GM12865 (cell line): ENCODE results near the gene TATDN3.
A peak's percentile ranks its signal among the peaks of the same experiment; 100 is the strongest.

Experiments used
- DNase-seq: peaks from one replicate; pipeline ENCODE4 v3.0.0; 2010; ENCODE audit warnings: low read depth
- H3K4me3 ChIP-seq: 2 replicates; pipeline ENCODE4 v1.5.1; 2011; ENCODE audit warnings: mild to moderate bottlenecking, low read depth, low read length, control low read depth
- TF ChIP-seq, protein P1 (sequence below): IDR thresholded peaks from 2 replicates; pipeline ENCODE4 v1.5.1; 2011; ENCODE audit warnings: low read length, control low read depth, low read depth, inconsistent platforms; ENCODE audit not compliant: insufficient read depth; ENCODE audit errors: missing control alignments

TATDN3 gene, protein sequence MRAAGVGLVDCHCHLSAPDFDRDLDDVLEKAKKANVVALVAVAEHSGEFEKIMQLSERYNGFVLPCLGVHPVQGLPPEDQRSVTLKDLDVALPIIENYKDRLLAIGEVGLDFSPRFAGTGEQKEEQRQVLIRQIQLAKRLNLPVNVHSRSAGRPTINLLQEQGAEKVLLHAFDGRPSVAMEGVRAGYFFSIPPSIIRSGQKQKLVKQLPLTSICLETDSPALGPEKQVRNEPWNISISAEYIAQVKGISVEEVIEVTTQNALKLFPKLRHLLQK

DNA sequence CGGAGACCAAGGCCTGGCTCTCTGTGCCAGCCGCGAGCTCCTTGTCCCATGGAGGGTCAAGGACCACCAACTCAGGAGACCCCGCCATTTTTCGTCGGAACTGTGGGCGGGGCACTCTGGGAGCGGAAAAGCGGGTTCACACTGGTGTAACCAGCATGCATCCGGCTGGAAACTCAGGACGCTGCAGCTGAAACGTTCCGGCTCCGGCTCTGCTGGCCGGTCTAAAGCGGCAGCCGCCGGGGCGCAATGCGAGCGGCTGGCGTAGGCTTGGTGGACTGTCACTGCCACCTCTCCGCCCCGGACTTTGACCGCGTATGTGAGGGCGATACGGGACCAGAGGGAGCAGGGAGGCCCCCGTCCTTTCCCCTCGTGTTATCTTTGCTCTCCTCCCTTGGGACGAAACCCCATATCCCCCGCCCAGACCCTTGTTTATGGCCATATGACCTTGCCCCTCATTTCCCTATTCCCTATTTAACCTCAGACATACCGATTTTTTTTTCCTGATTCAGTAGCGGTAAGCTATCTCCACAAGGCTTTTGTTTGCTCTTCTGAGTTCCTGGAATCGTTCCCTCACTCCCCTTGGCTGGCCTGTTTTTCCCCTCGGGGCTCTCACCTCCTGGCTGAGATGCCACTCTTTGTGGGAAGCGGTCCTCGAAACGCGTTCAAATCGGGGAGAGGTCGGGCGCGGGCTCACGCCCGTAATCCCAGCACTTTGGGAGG, at the start of gene TATDN3, which contains the start of gene NSL1:
Gene TATDN3 (plus strand): TSS at position 219 of the 720 bp plus-strand sequence. CDS start 28 bp downstream, at position 247.
Gene NSL1 (minus strand): TSS at position 102 of the 720 bp plus-strand sequence. CDS start 14 bp downstream, at position 88.
- TF ChIP-seq, protein P1, sequence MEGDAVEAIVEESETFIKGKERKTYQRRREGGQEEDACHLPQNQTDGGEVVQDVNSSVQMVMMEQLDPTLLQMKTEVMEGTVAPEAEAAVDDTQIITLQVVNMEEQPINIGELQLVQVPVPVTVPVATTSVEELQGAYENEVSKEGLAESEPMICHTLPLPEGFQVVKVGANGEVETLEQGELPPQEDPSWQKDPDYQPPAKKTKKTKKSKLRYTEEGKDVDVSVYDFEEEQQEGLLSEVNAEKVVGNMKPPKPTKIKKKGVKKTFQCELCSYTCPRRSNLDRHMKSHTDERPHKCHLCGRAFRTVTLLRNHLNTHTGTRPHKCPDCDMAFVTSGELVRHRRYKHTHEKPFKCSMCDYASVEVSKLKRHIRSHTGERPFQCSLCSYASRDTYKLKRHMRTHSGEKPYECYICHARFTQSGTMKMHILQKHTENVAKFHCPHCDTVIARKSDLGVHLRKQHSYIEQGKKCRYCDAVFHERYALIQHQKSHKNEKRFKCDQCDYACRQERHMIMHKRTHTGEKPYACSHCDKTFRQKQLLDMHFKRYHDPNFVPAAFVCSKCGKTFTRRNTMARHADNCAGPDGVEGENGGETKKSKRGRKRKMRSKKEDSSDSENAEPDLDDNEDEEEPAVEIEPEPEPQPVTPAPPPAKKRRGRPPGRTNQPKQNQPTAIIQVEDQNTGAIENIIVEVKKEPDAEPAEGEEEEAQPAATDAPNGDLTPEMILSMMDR: no peak
- peak within 1 kb of the TSS; percentile 99 for H3K4me3 ChIP-seq
- peak; percentile 97 for DNase-seq

- no peak overlapping the region for H3K4me3 ChIP-seq
- no peak for DNase-seq
- TF ChIP-seq, protein P1: no peak
Measured at GRCh38 chr1:212743901-212744475, 47.7 kb upstream of the TATDN3 start.

GRCh38 chr1:212745303-212745702, 46.4 kb upstream of the TATDN3 start:
- no peak for DNase-seq

DNA sequence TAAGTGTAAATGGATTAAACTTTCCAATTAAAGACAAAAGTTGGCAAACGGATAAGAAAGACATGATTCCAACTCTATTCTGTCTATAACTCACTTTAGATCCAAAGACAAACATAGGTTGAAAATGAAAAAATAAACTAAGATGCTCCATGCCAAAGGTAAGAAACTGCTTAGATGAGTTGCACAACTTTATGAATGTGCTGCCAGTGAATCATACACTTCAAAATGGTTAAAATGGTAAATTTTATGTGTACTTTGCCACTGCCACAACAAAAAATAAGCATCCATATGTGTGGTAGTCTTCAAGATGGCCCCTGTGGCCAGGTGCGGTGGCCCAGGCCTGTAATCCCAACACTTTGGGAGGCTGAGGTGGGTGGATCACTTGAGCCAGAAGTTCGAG, 45.1 kb upstream of the TATDN3 start:
- TF ChIP-seq, protein P1: no peak
- no peak overlapping the region for H3K4me3 ChIP-seq
- no peak for DNase-seq

More at GRCh38 chr1:212745303-212745702, 46.4 kb upstream of the TATDN3 start:
- TF ChIP-seq, protein P1: no peak
- no peak overlapping the region for H3K4me3 ChIP-seq

DNA sequence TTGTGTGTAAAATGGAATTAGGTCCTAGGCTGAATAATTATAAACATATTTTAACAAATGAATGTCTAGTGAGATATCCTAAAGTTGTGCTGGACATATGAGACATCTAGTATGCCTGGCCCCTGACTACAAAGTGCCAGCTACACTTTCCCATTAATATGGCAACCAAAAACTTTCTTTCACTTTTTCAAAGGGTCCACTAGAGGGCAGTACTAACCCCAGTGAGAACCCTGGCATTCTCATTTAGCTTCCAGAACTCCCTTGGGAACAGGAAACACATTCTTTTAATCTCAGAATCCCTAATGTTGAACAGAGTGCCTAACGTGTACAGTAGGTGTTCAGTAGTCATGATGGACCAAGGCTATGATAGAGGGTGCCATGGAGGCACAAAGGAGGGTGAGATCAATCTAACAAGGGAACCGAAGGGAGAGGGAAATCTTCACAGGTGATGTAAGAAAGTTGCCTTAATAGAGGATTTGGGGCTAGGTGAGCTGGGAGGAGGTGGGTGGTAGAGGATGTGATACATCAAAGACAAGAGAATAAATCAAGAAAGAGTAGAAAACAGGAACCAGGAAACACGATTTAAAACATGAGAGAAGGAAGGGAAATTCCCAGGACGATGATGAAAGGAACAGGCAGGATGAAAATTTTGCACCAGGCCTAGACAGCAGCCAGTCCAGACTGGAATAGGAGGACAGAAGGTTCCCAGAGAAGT, 41.7 kb upstream of the TATDN3 start:
- DNase-seq: peak; percentile 50
- no peak overlapping the region for H3K4me3 ChIP-seq
- TF ChIP-seq, protein P1: peak; percentile 57

GRCh38 chr1:212752252-212752933, 39.3 kb upstream of the TATDN3 start:
- DNase-seq: no peak
- TF ChIP-seq, protein P1: no peak
- no peak overlapping the region for H3K4me3 ChIP-seq
